HepG2 (cell line): ENCODE measurements around the gene RRM2. TPM values are rescaled to one million over a fixed set of nuclear protein-coding genes. Genes with fewer than 3 reads are reported as not detected.
A peak's percentile ranks its signal among the peaks of the same experiment; 100 is the strongest.

Experiments
- HOXA3 ChIP-seq: sonication (generic); formaldehyde crosslinking; IDR thresholded peaks from 2 replicates; pipeline ENCODE4 v1.5.0; 2020; ENCODE audit warnings: missing genetic modification reagents
- MTA3 ChIP-seq: sonication (generic); formaldehyde crosslinking; IDR thresholded peaks from 2 replicates; pipeline ENCODE4 v1.4.0; 2020; ENCODE audit warnings: missing genetic modification reagents
- POLR2AphosphoS5 ChIP-seq: IDR thresholded peaks from 2 replicates; pipeline ENCODE4 v1.6.1; 2012; ENCODE audit warnings: low read depth, low read length
- RELA ChIP-seq: sonication (generic); formaldehyde crosslinking; IDR thresholded peaks from 2 replicates; pipeline ENCODE4 v1.4.0; 2020; ENCODE audit warnings: missing genetic modification reagents
- REST ChIP-seq, 2 experiments: IDR thresholded peaks; 2 replicates each; pipeline ENCODE4 v1.6.1; 2011 to 2012; ENCODE audit warnings: low read length in 2 of 2, borderline replicate concordance in 1 of 2, low read depth in 1 of 2, mild to moderate bottlenecking in 1 of 2, moderate library complexity in 1 of 2
- SRY ChIP-seq: sonication (generic); formaldehyde crosslinking; IDR thresholded peaks from 2 replicates; pipeline ENCODE4 v1.8.0; 2022; ENCODE audit warnings: mild to moderate bottlenecking, missing genetic modification reagents
- ZBTB39 ChIP-seq: sonication (generic); formaldehyde crosslinking; IDR thresholded peaks from 2 replicates; pipeline ENCODE4 v1.5.0; 2020; ENCODE audit warnings: missing genetic modification reagents
- ZKSCAN5 ChIP-seq: sonication (generic); formaldehyde crosslinking; IDR thresholded peaks from 2 replicates; pipeline ENCODE4 v1.5.1; 2020; ENCODE audit warnings: mild to moderate bottlenecking, missing genetic modification reagents
- ZMYM2 ChIP-seq: sonication (generic); formaldehyde crosslinking; IDR thresholded peaks from 2 replicates; pipeline ENCODE4 v1.8.0; 2022; ENCODE audit warnings: mild to moderate bottlenecking, missing genetic modification reagents
- ZNF124 ChIP-seq: sonication (generic); formaldehyde crosslinking; IDR thresholded peaks from 2 replicates; pipeline ENCODE4 v1.4.0; 2020; ENCODE audit warnings: missing genetic modification reagents
- ZNF138 ChIP-seq: sonication (generic); formaldehyde crosslinking; IDR thresholded peaks from 2 replicates; pipeline ENCODE4 v1.5.0; 2020; ENCODE audit warnings: mild to moderate bottlenecking, low read depth, missing genetic modification reagents
- ZNF18 ChIP-seq: sonication (generic); formaldehyde crosslinking; IDR thresholded peaks from 2 replicates; pipeline ENCODE4 v1.8.0; 2022; ENCODE audit warnings: mild to moderate bottlenecking, missing genetic modification reagents; ENCODE audit not compliant: insufficient replicate concordance
- ZNF275 ChIP-seq: sonication (generic); formaldehyde crosslinking; IDR thresholded peaks from 2 replicates; pipeline ENCODE4 v1.8.0; 2022; ENCODE audit warnings: missing genetic modification reagents, mild to moderate bottlenecking, inconsistent platforms, borderline replicate concordance
- ZNF574 ChIP-seq: sonication (generic); formaldehyde crosslinking; IDR thresholded peaks from 2 replicates; pipeline ENCODE4 v1.4.0; 2020; ENCODE audit warnings: missing genetic modification reagents
- ZNF615 ChIP-seq: sonication (generic); formaldehyde crosslinking; IDR thresholded peaks from 2 replicates; pipeline ENCODE4 v1.5.0; 2020; ENCODE audit warnings: mild to moderate bottlenecking, missing genetic modification reagents, borderline replicate concordance
- ZNF775 ChIP-seq: sonication (generic); formaldehyde crosslinking; IDR thresholded peaks from 2 replicates; pipeline ENCODE4 v1.4.0; 2020; ENCODE audit warnings: missing genetic modification reagents, mild to moderate bottlenecking, moderate library complexity, borderline replicate concordance
- ZNF891 ChIP-seq: sonication (generic); formaldehyde crosslinking; IDR thresholded peaks from 2 replicates; pipeline ENCODE4 v1.5.0; 2020; ENCODE audit warnings: mild to moderate bottlenecking, missing genetic modification reagents
- polyA plus RNA-seq, 8 experiments: library from polyadenylated mRNA; depleted of rRNA in 3 of 8; stranded (reverse) in 7 of 8; unstranded in 1 of 8; fragments of >200 nt; fragmentation: Illumina TruSeq in 4 of 8; extraction: Trizol in 4 of 8; gene quantifications; 2 replicates each; pipeline versions ENCODE4 v1.2.1 to v1.2.3, GENCODE V29; 2011 to 2016; ENCODE audit warnings: low read depth in 4 of 8, missing spikeins in 1 of 8, mixed read lengths in 1 of 8; ENCODE audit not compliant: insufficient read depth in 1 of 8
- total RNA-seq, 5 experiments: library from RNA; depleted of rRNA; stranded (reverse); fragments of >200 nt; fragmentation: Illumina TruSeq; extraction: Trizol; gene quantifications; 2 replicates each; pipeline ENCODE4 v1.2.3, GENCODE V29; 2016; ENCODE audit warnings: low read depth in 1 of 5

The RRM2 gene
- total and polyA plus RNA-seq, 2 of the 13 experiments (the other 11 are each of a cell fraction or from before 2014, with no cell fraction given), result 31.3 to 150 TPM

- TF ChIP-seq ZNF18 (CRISPR knock-in tag) (no peak), ZNF775 (no peak), ZNF574 (CRISPR knock-in tag) (no peak), ZNF138 (CRISPR knock-in tag) (no peak), ZNF124 (CRISPR knock-in tag) (no peak), ZMYM2 (CRISPR knock-in tag) (0 out of 2 replicates have a peak, but pooled peaks have one; percentile 20), SRY (CRISPR knock-in tag) (no peak), ZBTB39 (CRISPR knock-in tag) (no peak), ZNF891 (no peak), POLR2AphosphoS5 (peak; percentile 28; the same call in 1 of the 2 replicates), RELA (CRISPR knock-in tag) (no peak), ZKSCAN5 (CRISPR knock-in tag) (no peak), ZNF275 (CRISPR knock-in tag) (no peak), REST (IDR thresholded peaks at IDR 0.05; ENCODE audit: borderline replicate concordance in 1 of 2, low read depth in 1 of 2, low read length in 2 of 2) (no peak), MTA3 (no peak), ZNF615 (CRISPR knock-in tag) (no peak), HOXA3 (CRISPR knock-in tag) (peak; percentile 70; the same call in 1 of the 2 replicates)
These were observed 13.8 kb downstream of the RRM2 start (continued) for GRCh38 chr2:10136101-10136934.
